Measurements from ENCODE around the gene PPBP.
A peak's percentile ranks its signal among the peaks of the same experiment; 100 is the strongest.
"Not testable (repeated sequence)": the region's sequence is repeated elsewhere in the genome, so short reads cannot be mapped to it uniquely, and the experiment has no call there.

PPBP gene

DNA sequence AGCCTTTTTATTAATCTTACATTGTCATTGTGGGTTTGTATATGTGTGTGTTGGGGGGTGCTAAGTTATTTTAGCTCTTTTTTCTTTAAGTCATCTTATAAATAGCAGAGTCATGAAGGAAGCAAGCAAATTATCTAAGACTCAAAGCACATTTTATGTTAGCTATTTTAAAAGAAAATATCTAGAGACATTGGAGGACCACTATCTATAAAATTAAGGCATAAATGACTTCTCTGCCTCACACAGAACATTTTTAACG is 3.7 kb upstream of the PPBP start:
- DNase-seq = no peak

DNA sequence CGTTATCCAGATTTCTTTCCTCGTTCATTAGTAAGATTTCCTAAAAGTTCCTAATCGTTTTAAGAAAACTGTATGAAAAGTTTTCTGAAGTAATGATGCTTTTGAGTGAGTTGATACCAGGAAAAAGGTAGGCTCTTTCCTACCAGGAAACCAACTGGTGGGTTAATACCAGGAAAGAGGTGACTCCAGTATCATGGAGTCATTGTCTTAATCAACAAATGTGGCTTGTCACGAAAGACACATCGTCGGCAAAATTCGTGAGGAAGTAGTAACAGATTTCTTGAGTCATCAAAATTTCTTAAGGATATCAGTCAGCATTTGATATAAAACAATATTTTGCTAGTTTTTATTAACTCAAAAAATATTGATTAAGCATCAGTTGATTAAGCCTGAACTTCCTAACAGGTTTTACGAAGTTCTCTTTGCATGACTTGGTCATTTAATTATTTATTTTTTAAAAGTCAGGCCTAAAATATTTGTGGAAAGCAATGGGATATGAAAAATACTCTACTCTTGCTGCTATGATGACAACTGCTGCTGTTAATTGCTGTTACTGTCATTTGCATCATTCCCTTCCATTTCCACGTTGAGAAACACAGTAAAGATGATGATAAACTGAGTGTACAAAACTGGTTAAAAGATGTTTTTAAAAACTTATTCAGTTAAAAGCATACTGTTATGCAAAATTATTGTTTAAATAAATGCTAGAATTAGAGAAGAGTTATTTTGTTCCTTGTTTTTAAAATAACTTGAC is 3.2 kb upstream of the PPBP start:
- no peak for DNase-seq

DNA sequence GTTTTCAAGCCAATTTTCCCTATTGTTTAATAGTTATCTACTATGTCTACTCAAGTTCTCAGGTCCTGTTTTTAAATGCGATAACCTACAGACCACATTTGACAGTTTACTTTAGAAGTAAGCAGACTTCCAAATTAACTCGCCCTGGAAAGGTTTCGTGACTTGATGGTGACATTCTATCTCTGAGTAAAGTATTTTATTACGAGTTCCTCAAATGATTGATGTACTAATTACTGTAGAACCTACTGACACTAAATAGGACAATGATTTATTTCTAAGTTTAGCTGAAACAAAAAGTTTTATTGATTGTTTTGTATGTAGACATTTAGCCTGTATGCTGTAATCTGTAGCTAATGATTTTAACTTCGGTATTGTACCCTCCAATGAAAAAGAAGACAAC is 1.9 kb upstream of the PPBP start:
- no peak for DNase-seq

DNA sequence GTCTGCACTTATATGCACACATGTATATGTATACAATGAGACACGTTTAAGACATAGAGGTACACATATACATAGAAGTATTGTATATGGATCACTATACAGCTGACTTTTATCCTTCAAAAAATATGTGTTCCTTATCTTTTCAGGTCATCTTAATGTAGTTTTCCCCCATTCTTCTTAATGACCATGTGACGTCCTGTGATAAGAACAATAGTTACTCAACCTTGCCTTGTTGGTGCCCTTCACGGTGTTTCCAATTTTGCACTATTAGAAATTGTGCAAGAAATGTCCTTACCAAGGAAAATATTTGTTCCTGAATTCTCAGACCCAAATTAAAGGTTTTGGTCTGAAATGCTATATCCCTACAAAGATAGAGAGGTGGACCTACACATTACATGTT is 1.0 kb upstream of the PPBP start:
- no peak for DNase-seq

DNA sequence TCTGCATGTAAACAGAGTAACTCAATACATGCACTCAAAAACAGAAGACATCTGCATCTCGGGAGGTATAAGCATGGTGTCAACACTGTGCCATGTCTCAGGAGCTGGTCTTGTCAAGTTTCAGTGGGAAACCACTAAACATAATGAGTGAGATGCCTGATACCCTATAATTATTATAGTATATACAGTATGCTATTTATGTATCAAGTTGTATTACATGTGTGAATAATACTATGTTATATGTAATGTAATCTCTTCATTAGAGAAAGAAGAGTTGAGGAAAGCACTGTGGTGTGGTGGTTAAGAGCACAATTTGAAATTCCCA is 2.5 kb downstream of the PPBP start:
- DNase-seq = no peak

DNA sequence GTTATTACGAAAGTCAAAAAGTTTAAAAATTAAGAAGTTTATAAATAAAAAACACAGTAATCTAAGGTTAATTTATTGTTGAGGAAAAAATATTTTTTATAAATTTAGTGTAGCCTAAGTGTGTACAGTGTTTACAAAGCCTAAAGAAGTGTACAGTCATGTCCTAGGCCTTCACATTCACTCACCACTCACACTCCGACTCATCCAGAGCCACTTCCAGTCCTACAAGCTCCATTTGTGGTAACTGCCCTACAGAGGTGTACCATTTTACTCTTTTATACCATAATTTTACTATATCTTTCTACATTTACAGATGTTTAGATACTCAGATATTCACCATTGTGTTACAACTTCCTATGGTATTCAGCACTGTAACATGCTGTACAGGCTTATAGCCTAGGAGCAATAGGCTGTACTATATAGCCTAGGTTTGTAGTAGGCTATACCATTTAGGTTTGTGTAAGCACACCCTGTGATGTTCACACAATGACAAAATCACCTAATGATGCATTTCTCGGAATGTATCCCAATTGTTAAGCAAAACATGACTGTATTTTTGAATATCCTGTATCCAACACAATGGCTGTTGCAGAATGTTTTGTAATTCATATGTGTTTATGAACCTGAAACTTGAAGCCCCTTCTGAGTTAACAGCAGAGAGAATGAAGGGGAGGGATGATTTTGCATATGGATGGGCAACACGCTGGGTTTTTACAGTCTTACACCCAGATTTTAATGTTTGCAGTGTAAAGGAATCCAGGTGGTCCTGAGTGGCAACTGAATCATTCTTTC is 3.1 kb downstream of the PPBP start:
- DNase-seq = no peak

DNA sequence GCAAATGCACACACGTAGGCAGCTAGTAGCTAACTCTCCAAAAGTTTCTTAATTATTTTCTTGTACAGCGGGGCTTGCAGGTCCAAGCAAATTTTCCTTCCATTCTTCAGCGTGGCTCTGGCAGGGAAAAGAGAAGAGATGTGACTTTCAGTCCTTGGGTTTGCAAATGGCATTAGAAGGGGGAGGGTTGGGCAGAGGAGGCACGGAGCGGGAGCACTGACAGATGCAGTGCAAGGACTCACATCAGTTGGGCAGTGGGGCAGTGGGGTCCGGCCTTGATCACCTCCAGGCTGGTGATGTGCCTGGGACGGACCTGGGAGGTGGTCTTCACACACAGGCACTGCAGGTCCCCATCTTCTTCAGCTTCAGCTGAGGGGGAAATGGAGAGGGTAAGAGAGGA is 6.8 kb downstream of the PPBP start:
- not testable (repeated sequence) for DNase-seq

DNA sequence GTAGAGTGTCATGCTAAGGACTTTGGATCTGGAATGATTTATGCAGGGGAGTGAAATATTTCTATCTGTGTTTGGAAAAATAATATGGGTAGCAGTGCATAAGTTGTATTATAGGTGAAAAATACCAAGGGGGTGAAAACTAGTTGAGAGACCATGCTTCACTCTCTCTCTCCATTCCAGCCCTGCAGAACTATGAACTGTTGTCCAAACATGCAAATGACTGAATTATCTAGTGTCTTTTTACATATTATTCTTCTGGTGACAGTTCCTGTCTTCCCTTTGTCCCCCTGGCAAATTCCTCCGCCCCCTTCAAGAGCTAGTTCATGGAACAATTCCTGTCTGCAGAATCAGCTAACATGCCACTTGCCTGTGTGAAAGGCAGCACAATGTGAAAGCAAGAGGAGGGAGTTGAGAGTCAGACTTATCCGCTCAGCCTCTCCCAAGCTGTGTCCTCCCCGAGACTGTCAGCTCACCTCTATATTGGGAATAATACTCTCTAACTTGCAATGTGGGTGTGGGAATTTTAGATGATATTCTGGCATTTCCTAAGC is 8.5 kb downstream of the PPBP start:
- peak in 1 of 2 experiments; percentile 16 for DNase-seq

DNA sequence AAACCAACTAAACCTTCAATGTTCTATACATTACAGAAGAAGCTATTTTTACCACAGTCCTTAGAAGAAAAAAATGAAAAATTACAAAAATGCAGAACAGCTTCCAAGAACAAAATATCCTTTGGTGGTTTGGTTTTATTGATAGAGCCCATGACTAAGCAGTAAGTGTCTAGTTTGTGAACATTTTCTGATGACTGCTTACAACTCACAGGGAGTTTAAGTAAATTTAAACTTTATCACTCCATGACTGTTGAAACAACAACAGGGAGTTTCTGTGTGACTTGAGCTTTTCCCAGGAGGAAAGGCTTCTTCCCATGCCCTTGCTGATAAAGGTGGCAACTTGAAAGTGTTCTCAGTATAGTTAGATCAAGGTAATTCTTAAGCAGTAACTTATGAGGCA is 9.1 kb downstream of the PPBP start:
- no peak for DNase-seq

DNA sequence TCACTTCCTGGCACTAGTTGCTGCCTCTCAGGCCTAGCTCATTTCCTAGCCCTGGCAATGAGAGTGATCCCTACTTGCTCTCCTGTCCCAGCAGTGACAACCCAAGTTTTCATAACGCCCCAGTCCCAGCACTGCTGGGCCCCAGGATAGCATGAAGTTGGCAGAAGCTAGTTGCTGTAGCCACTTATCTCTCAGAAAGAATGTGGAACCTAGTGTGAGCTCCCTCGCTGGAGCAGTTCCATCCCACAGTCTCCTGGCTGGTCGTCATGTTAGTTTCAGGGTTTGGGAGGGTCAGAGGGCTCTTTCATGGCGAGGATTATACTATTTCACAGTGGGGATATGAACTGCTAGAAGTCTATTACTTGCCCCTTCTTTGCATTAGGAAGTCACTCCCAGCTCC is 11.3 kb downstream of the PPBP start:
- no peak for DNase-seq

DNA sequence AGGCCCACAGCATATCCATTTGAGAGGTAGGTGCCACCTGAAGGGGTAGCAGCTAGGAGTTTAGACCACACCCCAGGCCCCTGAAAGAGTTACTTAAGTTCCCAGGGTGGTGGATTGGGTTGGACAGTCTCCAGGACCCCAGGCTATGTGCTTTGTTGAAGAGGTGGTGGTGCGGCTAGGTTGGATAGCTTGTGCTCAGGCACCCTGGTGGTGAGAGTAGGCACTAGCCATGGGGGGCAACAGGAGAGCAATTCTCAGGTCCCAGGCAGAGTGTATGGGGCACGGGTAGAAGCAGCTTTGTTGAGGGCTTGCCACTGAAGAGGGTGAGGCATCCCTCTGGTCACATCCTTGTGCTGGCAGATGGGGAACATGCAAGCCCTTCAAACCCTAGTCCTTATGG is 11.8 kb downstream of the PPBP start:
- DNase-seq = no peak

DNA sequence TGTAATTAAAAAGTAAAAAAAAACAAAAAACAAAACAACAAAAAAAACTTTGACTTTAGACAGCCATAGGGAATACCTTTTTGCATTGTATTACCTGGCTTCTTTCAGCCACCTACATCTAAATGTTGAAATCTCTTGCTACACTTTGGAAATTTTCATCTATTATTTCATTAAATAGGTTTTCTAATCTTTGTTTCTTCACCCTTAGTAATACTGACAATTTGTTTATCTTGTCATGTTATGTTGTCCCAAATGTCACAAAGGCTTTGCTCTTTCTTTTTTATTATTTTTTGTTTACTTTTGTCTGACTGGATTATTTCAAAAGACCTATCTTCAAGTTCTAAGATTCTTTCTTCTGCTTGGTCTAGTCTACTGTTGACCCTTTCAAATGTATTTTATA is 13.6 kb downstream of the PPBP start:
- no peak for DNase-seq

DNA sequence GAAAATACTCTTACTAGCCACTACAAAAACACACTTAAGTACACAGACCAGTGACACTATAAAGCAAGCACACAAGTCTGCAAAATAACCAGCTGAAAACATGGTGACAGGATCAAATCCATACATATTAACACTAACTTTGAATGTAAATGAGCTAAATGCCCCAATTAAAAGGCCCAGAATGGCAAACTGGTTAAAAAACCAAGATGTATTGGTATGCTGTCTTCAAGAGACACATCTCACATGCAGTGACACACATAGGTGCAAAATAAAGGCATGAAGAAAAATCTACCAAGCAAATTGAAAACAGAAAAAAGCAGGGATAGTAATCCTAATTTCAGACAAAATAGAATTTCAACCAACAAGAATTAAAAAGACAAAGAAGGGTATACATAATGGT is 17.0 kb downstream of the PPBP start:
- DNase-seq = no peak

DNA sequence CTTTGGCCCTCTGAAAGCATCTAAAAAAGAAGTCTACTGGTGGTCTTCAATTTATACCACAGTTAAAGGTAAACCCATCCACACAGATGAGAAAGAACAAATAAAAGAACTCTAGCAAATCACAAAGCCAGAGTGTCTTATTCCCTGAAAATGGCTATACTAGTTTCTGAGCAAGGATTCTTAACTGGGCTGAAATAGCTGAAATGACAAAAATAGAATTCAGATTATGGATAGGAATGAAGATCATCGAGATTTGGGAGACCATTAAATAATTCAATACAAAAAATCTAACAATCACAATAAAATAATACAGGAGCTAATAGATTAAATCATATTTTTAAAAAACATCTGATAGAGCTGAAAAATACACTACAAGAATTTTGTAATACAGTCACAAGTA is 18.0 kb downstream of the PPBP start:
- DNase-seq = no peak

DNA sequence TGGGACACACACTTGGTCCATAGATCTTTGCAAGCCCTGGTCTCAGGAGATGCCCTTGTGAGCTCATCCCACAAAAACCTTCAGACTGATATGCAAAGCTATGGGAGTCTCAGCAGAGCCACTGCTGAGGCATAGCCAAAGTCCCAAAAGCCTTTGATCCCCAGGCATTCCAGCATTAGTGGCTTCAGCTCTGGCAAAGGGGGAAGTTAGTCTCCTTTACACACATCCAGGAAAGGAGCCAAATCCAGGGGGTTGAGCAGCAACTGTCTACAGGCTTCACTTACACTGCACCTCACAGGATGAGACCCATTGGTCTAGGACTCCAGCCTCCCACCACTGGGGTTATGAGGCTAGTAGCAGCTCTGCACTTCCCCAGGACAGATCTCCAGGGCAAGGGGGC is 20.1 kb downstream of the PPBP start:
- no peak for DNase-seq

DNA sequence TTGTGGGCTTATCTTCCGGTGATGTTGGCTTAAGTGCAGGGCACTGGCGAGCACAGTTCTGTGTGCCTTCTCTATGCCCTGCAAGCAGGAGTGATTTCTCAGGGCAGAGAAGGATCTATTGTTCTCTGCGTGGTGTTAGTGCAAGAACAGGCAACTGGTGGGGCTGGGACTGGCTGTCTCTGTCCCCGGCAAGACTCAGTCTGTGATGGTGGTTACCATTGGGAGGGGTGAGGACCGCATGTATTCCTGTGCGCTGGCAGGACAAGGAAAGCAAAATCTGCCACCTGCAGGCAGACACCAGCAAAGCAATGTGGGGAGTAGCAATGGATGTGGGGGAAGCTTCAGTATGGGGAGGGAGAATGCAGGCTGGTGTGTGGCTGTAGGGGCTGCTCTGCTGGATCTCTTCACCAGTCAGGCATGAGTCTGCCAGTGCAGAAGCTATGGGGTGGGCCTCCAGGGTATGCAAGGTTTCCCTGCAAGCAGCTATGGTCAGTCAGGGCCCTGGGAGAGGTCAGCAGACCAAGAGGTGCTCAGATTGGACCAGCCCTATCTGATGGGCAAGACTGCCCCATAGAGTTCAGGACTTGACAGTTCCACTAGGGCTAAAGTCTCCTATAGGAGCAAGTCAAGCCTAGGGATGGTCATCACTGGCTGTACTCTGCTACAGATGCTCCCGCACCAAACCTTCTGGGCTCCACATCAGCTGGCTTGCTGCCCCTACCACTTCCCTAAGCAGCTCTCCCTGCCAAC is 23.0 kb downstream of the PPBP start:
- DNase-seq = peak in 1 of 2 experiments; percentile 27

DNA sequence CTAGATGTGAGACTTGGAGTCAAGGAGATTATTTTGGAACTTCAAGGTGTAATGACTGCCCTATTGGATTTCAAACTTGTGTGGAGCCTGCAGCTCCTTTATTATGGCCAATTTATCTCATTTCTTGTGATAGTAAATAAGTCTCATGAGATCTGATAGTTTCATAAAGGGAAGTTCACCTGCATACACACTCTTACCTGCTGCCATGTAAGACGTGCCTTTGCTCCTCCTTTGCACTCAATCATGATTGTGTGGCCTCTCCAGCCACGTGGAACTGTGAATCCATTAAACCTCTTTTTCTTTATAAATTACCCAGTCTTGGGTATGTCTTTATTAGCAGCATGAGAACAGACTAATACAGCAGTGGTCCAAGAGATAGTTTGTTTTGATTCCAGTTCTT is 25.3 kb downstream of the PPBP start:
- no peak for DNase-seq

DNA sequence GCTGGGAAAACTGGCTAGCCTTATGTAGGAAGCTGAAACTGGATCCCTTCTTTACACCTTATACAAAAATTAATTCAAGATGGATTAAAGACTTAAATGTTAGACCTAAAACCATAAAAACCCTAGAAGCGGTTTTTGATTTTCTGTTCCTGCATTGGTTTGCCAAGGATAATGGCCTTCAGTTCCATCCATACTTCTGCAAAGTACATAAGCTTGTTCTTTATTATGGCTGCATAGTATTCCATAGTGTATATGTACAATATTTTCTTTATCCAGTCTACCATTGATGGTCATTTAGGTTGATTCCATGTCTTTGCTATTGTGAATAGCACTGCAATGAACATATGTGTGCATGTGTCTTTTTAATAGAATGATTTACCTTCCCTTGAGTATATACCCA is 28.9 kb downstream of the PPBP start:
- not testable (repeated sequence) for DNase-seq

DNA sequence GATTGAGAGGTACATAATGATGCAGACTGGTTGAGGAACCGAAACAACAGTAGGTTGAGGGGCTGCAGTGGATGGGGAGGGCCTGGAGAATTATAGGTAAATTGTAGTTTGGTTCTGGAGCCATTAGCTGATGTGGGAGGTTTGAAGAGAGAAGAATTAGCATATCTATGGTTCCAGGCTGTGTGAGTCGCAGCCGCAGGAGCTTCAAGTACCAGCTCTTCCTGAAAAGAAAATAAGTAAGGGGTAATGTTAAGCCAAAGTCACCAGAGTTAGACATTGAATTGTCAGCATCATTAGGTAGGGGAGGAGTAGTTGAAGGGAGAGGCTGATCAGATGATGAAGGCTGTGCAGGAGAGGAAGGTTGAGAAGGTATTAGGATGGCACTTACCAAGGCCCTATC is 35.6 kb downstream of the PPBP start:
- no peak for DNase-seq

DNA sequence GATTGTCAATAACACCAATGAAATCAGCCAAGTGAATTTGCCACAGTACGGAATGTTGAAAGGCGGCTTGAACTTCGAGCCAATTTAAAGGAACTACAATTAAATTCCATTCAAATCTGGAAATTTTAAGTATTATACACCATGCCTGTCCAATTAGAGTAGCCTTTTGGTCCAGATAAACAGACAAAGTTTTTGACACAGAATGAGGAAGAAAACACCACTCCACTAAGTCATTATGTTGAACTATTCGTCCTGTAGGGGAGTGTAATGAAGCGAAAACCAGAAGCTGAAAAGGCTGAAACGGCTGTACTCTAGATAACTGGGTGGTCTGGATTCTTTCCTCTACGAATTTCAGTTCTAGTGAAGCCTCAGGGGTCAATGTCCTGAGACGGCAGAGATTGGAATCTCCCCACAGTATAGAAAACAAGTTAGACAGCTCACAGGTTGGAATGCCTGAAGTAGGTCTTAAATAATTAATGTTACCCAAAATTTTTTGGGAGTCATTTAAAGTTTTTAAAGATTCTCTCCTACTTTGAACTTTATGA is 37.5 kb downstream of the PPBP start:
- not testable (repeated sequence) for DNase-seq

DNA sequence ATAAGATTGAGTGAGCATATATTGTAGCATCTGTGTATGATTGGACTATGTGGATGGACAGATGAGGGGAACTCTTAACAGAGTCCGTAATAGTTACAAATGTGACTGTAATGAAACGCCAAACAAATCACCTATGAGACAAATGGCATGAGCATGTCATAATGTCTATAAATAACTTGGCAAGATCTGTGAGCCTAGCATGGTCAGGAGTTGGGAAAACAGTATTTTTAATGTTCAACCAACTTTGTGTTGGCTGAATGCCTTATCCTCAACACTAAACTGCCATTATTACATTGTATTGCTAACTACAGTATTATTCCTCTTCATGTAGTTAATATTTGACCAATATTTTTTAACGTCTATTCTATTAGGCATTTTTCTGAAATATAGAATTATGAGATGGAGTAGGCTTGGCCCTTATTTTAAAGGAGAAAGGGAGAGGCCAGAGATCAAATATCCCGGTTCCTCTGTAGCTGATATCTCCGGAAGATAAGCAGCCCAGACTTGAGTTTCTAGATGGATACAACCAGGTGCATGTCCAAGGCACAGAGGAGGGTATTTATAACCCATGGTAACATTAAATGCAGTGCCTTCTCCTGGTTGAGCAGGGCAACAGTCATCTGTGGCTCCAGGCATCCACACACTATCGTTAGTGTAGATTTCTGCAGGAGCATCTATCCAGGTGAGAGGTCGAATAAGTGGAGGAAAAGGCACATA is 38.8 kb downstream of the PPBP start:
- no peak for DNase-seq

DNA sequence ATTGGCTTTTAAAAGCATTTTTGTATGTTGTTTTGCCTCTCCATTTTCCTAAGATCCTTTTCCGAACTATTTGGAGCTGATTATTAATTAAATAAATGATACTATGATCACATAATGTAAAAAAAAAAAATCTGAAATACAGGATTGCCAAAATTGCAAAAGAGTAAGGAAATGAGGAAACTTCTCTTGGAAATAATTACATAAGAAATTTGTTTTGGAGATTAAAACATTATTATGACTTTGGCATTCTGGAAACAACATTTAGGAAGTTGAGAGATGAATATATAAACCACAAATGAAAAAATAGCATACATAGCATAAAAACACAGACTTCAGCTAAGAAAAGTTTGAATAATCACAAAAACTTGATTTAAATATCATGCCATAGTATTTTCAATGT is 39.7 kb downstream of the PPBP start:
- DNase-seq = no peak
